Measurements from ENCODE around the gene TPRG1L.

TPRG1L gene

GRCh38 chr1:3604468-3604974, 20.3 kb upstream of the TPRG1L start:
- DNase-seq (ENCODE audit: low read depth): no peak
- TF ChIP-seq, protein P1, sequence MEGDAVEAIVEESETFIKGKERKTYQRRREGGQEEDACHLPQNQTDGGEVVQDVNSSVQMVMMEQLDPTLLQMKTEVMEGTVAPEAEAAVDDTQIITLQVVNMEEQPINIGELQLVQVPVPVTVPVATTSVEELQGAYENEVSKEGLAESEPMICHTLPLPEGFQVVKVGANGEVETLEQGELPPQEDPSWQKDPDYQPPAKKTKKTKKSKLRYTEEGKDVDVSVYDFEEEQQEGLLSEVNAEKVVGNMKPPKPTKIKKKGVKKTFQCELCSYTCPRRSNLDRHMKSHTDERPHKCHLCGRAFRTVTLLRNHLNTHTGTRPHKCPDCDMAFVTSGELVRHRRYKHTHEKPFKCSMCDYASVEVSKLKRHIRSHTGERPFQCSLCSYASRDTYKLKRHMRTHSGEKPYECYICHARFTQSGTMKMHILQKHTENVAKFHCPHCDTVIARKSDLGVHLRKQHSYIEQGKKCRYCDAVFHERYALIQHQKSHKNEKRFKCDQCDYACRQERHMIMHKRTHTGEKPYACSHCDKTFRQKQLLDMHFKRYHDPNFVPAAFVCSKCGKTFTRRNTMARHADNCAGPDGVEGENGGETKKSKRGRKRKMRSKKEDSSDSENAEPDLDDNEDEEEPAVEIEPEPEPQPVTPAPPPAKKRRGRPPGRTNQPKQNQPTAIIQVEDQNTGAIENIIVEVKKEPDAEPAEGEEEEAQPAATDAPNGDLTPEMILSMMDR (conservative IDR thresholded peaks at IDR 0.05; ENCODE audit: low read depth, low read length): no peak
- H3K4me3 ChIP-seq (ENCODE audit: low read length): no peak overlapping the region

GRCh38 chr1:3604997-3605823, 19.6 kb upstream of the TPRG1L start:
- no peak for DNase-seq (ENCODE audit: low read depth)
- TF ChIP-seq, protein P1 (conservative IDR thresholded peaks at IDR 0.05; ENCODE audit: low read depth, low read length): no peak
- H3K4me3 ChIP-seq (ENCODE audit: low read length): no peak overlapping the region

- no peak for DNase-seq (ENCODE audit: low read depth)
- no peak overlapping the region for H3K4me3 ChIP-seq (ENCODE audit: low read length)
- TF ChIP-seq, protein P1 (conservative IDR thresholded peaks at IDR 0.05; ENCODE audit: low read depth, low read length): no peak
Observed at GRCh38 chr1:3606779-3607702, 17.8 kb upstream of the TPRG1L start.

GRCh38 chr1:3607703-3608065, 17.1 kb upstream of the TPRG1L start:
- DNase-seq (ENCODE audit: low read depth): no peak
- no peak overlapping the region for H3K4me3 ChIP-seq (ENCODE audit: low read length)
- TF ChIP-seq, protein P1 (conservative IDR thresholded peaks at IDR 0.05; ENCODE audit: low read depth, low read length): no peak

- no peak for DNase-seq (ENCODE audit: low read depth)
- no peak overlapping the region for H3K4me3 ChIP-seq (ENCODE audit: low read length)
- TF ChIP-seq, protein P1 (conservative IDR thresholded peaks at IDR 0.05; ENCODE audit: low read depth, low read length): no peak
Observed at GRCh38 chr1:3608154-3608553, 16.7 kb upstream of the TPRG1L start.

DNA sequence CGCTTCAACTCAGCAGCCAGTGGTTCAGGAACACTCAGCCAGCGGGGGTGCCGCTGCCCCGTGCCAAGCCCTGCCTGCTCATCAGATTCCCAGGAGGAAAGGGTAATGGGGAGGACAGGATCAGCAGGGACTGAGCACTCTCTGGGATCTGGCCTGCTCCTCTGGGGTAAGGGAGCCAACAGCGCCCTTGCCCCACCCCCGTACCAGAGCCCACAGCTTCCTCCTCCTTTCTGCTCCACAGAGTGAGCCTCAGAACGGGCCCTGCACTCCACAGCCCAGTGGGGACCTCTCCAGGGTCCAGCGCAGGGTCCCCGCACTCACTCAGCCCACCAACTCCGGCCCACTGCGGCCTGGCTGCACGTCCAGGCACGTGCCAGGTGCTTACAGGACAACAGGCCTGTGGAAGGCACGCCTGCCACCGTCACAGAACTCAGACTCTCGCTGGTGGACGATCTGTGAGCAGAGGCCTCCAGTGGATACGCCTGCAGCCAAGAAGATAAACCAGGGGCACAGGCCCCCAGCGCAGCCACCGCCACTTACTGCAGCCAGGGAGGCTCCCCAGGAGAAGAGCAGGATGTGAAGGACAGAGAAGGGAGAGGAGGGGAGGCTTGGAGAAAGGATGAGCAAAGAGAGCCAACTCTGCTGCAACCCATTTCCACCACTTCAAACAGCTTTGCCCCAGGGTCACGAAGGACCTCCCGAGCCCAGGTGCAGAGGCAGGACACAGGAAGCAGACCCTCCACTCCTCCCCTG, 15.6 kb upstream of the TPRG1L start:
- TF ChIP-seq, protein P1 (conservative IDR thresholded peaks at IDR 0.05; ENCODE audit: low read depth, low read length): no peak
- H3K4me3 ChIP-seq (ENCODE audit: low read length): no peak overlapping the region
- no peak for DNase-seq (ENCODE audit: low read depth)

Measured in retinal pigment epithelial cell (primary cell).